ENCODE data around the gene C1GALT1C1L. TPM values are rescaled to one million over a fixed set of nuclear protein-coding genes. Genes with fewer than 3 reads are reported as not detected.
"Not testable (repeated sequence)": the region's sequence is repeated elsewhere in the genome, so short reads cannot be mapped to it uniquely, and the experiment has no call there.

The C1GALT1C1L gene
- total RNA-seq, 1 donor from 2014 or later: 1.1 TPM

- intact Hi-C loops (cut with micrococcal nuclease): loop anchor here (2.0 to 10.0 kb wide), 2 partner anchors 24 to 358 kb away; partner anchors contain the start of gene LRPPRC
These were observed 39.0 kb downstream of the C1GALT1C1L start, which contains the start of gene PLEKHH2 for GRCh38 chr2:43637030-43637803. PLEKHH2 (plus strand) TSS chr2:43637260; CDS start chr2:43644674, 7,414 bp downstream.

GRCh38 chr2:43636621-43637020 lies 39.6 kb downstream of the C1GALT1C1L start:
- H3K4me3 Mint-ChIP-seq (ENCODE audit: low read depth): peak overlapping the region; percentile 89
- DNase-seq (ENCODE audit: low spot score): no peak
- H3K27me3 Mint-ChIP-seq (ENCODE audit: low read depth): peaks cover 37% of the 10 kb centered on the region

More at GRCh38 chr2:43637030-43637803, 39.0 kb downstream of the C1GALT1C1L start, which contains the start of gene PLEKHH2:
- Mint-ChIP-seq H3K36me3 (ENCODE audit: low read depth) (peaks cover 3% of the 10 kb centered on the region), H3K4me1 (ENCODE audit: low read depth) (peaks cover 19% of the 10 kb centered on the region), H3K27ac (peak within 1 kb of the TSS; percentile 70), H3K9me3 (peaks cover 5% of the 10 kb centered on the region), H3K27me3 (ENCODE audit: low read depth) (peaks cover 32% of the 10 kb centered on the region), H3K4me3 (ENCODE audit: low read depth) (peak within 1 kb of the TSS; percentile 89)
- DNase-seq (ENCODE audit: low spot score): peak; percentile 86

GRCh38 chr2:43636153-43636552 lies 40.1 kb downstream of the C1GALT1C1L start:
- H3K4me1 Mint-ChIP-seq (ENCODE audit: low read depth): peaks cover 21% of the 10 kb centered on the region
- H3K27me3 Mint-ChIP-seq (ENCODE audit: low read depth): peaks cover 41% of the 10 kb centered on the region
- not testable (repeated sequence) for H3K27ac Mint-ChIP-seq; H3K9me3 Mint-ChIP-seq; H3K36me3 Mint-ChIP-seq (ENCODE audit: low read depth); DNase-seq (ENCODE audit: low spot score)
- intact Hi-C loops (cut with micrococcal nuclease): loop anchor here (2.0 to 10.0 kb wide), 2 partner anchors 23 to 359 kb away; partner anchors contain the start of gene LRPPRC
- peak overlapping the region; percentile 56 for H3K4me3 Mint-ChIP-seq (ENCODE audit: low read depth)

More at GRCh38 chr2:43636621-43637020, 39.6 kb downstream of the C1GALT1C1L start:
- peaks cover 3% of the 10 kb centered on the region for H3K36me3 Mint-ChIP-seq (ENCODE audit: low read depth)
- intact Hi-C loops (cut with micrococcal nuclease): loop anchor here (2.0 to 10.0 kb wide), 2 partner anchors 24 to 358 kb away; partner anchors contain the start of gene LRPPRC
- H3K4me1 Mint-ChIP-seq (ENCODE audit: low read depth): peaks cover 21% of the 10 kb centered on the region
- H3K27ac Mint-ChIP-seq: peak overlapping the region; percentile 70
- H3K9me3 Mint-ChIP-seq: peaks cover 5% of the 10 kb centered on the region

GRCh38 chr2:43634604-43635306 lies 41.5 kb downstream of the C1GALT1C1L start:
- Mint-ChIP-seq H3K4me1 (ENCODE audit: low read depth) (peaks cover 21% of the 10 kb centered on the region), H3K36me3 (ENCODE audit: low read depth) (peaks cover 3% of the 10 kb centered on the region), H3K9me3 (peaks cover 5% of the 10 kb centered on the region), H3K4me3 (ENCODE audit: low read depth) (no peak overlapping the region), H3K27me3 (ENCODE audit: low read depth) (peaks cover 44% of the 10 kb centered on the region), H3K27ac (no peak overlapping the region)
- intact Hi-C loops (cut with micrococcal nuclease): loop anchor here (10.0 kb wide), 1 partner anchor 360 kb away; the partner anchor contains the start of gene LRPPRC
- DNase-seq (ENCODE audit: low spot score): no peak

DNA sequence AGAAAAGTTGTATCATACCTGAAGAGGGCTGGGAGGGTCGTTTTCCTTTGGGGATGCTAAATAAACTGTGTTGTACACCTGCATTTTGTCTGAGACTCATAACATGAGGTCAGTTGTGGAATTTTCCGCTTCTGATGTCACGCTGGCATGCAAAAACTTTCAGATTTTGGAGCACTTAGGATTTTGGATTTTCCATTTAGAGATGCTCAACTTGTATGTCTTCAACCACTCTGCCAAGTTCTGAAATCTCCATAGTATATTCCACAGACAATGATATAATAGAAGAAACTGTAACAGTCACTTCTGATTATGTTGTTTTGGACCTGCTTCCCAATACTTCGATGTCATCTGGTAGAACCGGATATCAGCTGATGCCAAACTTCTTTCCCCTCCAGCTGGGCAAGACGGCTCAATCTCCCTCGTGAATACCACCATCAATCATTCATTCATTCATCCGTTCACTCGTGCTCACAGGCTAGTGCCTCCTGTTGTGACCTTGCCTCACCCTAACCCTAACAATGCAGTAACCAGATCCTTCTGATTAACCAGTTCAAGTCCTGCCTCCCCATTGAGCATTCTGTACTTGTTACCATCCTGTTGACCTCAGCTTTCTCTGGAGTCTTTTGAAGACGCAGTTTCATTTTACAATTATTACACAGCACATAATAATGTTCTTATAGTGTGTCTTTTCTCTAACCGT lies 44.5 kb downstream of the C1GALT1C1L start:
- H3K27me3 Mint-ChIP-seq (ENCODE audit: low read depth): peaks cover 41% of the 10 kb centered on the region

More for the DNA sequence above, 44.5 kb downstream of the C1GALT1C1L start:
- Mint-ChIP-seq H3K27ac (no peak overlapping the region), H3K4me1 (ENCODE audit: low read depth) (peaks cover 14% of the 10 kb centered on the region), H3K36me3 (ENCODE audit: low read depth) (no peaks in the 10 kb centered on the region), H3K9me3 (no peaks in the 10 kb centered on the region), H3K4me3 (ENCODE audit: low read depth) (no peak overlapping the region)
- intact Hi-C loops (cut with micrococcal nuclease): loop anchor here (10.0 kb wide), 1 partner anchor 363 kb away; the partner anchor contains the start of gene LRPPRC
- DNase-seq (ENCODE audit: low spot score): no peak

Other genes with a start within 250 kb of the C1GALT1C1L start
- gene THADA, start 80.4 kb downstream of the C1GALT1C1L start, total RNA-seq: 48.3 and 48.4 TPM in 2 replicates
- gene PLEKHH2, start 39.2 kb downstream of the C1GALT1C1L start, total RNA-seq: 21.3 and 25.1 TPM in 2 replicates
- gene DYNC2LI1, start 97.6 kb upstream of the C1GALT1C1L start, total RNA-seq: 67.7 and 71.6 TPM in 2 replicates
- gene ABCG5, start 162.4 kb upstream of the C1GALT1C1L start, total RNA-seq: 0.14 TPM in 2 replicates
- gene ABCG8, start 162.5 kb upstream of the C1GALT1C1L start, total RNA-seq: 0.23 TPM in 2 replicates

Data from activated T-helper 2 cell treated with anti-CD3 and anti-CD28 coated beads, Interferon-gamma antibody, Interleukin-2, Interleukin-4, amounts not matched to agents 10 μg/mL and 5 μg/mL and 100 μg/mL, durations not matched to agents 14 hours and 24 hours and 36 hours (primary cell).